Cerebellar nuclear complex (tissue), 1 donor: ENCODE results near the gene RBMX.
"Not testable (repeated sequence)": the region's sequence is repeated elsewhere in the genome, so short reads cannot be mapped to it uniquely, and the experiment has no call there.

Experiments
- DNase-seq, 2 experiments: peaks; one replicate each; lab custom pipeline; 2025; lab: John Stamatoyannopoulos, UW

Gene RBMX

DNA sequence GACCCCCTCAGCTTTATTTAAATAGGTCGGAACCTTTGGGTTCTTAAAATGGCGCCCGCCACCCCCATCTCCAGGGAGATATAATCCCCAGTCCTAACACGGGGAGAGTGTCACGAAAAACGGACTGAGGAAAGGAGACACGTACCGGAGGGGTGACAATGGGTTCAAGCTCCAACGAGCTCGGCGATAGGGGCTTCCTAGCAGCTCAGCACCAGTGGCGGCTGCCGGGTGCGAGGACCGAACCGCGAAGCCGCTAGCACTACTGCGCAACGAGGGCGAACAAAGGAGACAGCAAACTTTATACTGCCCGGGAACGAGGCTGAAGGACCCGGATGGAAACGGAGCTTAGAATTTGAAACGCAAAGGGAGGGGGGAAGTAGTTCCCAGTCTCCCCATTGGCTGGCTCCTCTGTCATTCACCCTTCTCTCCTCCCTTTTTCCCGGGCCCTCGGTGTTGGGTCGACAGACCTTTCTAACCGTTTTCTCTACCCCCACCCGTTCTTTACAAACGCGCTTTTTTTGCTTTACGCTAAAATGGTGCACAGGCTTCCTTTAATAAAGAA lies at the start of gene RBMX:
Gene RBMX, minus strand, starts transcription at position 274 of the 562 bp plus-strand sequence. CDS start 1,298 bp downstream, outside the sequence.
- peak in 1 of 2 experiments; percentile 58 for DNase-seq

DNA sequence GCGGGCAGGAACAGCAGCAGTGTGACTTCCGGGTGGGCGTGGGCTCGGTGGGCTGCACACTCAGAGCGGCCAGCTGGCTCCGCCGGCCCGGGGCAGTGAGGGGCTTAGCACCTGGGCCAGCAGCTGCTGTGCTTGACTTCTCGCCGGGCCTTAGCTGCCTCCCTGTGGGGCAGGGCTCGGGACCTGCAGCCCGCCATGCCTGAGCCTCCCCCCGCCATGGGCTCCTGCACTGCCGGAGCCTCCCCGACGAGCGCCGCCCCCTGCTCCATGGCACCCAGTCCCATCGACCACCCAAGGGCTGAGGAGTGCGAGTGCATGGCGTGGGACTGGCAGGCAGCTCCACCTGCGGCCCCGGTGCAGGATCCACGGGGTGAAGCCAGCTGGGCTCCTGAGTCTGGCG lies 40.9 kb upstream of the RBMX start:
- not testable (repeated sequence) for DNase-seq

- no peak for DNase-seq
These were observed 39.5 kb upstream of the RBMX start for GRCh38 chrX:136920001-136920400.

- DNase-seq, result no peak
These were observed 36.3 kb upstream of the RBMX start for GRCh38 chrX:136916827-136917226.

DNA sequence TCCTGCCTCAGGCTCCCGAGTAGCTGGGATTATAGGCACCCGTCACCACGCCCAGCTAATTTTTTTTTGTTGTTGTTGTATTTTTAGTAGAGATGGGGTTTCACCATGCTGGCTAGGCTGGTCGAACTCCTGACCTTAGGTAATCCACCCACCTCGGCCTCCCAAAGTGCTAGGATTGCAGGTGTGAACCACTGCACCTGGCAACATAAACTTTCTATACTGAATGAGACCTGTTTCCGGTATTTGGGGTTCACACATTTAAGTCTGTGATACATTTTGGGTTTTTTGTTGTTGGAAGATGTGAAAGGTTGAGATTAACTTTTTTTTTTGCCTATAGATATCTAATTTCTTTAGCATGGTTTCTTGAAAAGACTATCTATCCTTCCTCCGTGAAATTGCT lies 31.1 kb upstream of the RBMX start:
- DNase-seq, result not testable (repeated sequence)

- no peak for DNase-seq
These were observed 30.7 kb upstream of the RBMX start for GRCh38 chrX:136911253-136911652.

- no peak for DNase-seq
These were observed 30.1 kb upstream of the RBMX start for GRCh38 chrX:136910565-136911035.

DNA sequence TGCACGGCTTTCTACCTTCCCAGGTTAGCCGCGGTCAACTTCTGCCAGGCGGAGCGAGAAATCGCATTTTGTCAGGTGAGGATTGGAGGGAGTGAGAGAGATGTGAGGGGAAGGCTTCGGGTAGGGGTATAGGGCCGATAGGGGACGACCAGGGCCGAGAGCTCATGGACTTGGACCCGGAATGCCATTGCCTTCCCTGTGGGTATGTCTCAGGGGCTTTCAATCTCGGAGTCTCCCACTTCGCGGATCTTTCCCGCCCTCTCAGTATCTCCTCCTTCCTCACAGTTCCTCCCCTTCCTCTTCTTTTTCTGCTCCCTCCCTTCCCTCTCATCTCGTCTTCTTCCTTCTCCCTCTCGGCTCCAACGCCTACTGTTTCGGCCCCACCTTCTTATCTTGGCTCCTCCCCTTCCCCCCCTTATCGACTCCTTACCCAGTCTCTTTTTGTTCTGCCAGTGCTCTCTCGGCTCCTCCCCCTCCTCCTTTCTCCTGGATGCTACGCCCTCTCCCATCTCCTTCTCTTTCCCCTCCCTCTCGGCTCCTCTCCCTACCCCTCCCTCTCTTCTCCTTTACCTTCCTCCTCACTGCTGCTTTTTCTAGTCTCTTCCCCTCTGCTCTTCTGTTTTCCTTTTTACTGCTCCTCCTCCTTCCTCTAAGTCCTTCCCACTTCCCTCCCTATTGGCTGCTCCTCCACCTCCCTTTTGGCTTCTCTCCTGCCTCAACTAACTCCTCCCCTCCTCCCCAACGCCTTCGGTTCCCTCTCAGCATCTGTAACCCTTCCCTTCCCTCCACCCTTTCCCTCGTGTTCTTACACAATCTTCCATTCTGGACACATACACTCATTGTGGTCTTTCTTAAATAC lies 29.4 kb upstream of the RBMX start:
- DNase-seq, result peak; percentile 59 to 74

GRCh38 chrX:136909119-136909705 lies 28.7 kb upstream of the RBMX start:
- no peak for DNase-seq

- DNase-seq, result no peak
These were observed 27.1 kb upstream of the RBMX start for GRCh38 chrX:136907621-136908020.

GRCh38 chrX:136906921-136907510 lies 26.5 kb upstream of the RBMX start:
- DNase-seq, result no peak

- DNase-seq, result not testable (repeated sequence)
These were observed 23.5 kb upstream of the RBMX start for GRCh38 chrX:136904067-136904466.

- DNase-seq, result not testable (repeated sequence)
These were observed 19.5 kb upstream of the RBMX start for GRCh38 chrX:136900071-136900470.

DNA sequence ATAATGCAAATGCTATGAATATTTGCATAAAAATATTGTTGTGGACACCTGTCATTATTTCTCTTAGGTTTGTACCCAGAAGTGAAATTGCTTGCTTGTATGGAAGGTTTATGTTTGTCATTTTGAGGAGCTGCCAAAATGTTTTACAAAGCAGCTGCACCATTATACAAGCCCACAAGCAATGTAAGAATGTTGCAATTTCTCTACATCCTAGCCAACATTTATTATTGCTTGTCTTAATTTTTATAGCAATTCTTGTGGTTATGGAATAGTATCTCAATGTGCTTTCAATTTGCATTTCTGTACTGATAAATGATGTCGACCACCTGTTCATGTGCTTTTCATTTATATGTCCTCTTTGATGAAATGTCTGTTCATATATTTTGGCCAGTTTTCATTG lies 18.7 kb upstream of the RBMX start:
- no peak for DNase-seq

GRCh38 chrX:136898752-136899151 lies 18.2 kb upstream of the RBMX start:
- not testable (repeated sequence) for DNase-seq

DNA sequence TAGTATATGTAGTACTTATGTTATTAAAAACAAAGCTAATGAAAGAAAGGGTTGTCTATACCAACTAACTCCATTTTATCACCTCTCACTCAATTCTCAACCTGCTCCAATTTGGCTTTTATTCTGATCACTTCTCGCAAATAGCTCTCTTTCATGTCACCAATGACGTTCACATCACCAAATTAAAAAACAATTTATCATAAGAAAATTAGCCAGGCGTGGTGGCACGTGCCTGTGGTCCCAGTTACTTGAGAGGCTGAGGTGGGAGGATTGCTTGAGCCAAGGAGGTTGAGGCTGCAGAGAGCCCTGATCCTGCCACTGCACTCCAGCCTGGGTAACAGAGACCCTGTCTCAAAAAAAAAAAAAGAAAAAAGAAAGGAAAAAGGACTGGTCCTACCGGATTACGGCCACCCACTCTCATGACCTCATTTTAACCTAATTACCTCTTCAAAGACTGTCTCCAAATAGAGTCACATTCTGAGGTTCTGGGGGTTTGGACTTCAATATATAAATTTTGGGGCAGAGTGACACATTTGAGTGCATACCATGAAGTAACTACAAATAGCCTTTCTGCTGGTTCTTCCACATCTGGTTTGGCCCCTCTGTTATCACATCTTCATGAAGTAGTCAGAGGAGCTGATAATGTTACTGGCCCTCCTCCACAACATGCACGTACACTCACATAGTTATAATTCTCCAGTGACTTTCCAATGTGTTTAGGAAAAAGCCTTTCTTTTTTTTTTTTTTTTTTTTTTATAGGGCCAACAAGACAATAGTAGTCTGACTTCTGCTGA lies 15.8 kb upstream of the RBMX start:
- no peak for DNase-seq

GRCh38 chrX:136892412-136892811 lies 11.9 kb upstream of the RBMX start:
- no peak for DNase-seq

- not testable (repeated sequence) for DNase-seq
These were observed 10.1 kb upstream of the RBMX start for GRCh38 chrX:136890596-136890995.

DNA sequence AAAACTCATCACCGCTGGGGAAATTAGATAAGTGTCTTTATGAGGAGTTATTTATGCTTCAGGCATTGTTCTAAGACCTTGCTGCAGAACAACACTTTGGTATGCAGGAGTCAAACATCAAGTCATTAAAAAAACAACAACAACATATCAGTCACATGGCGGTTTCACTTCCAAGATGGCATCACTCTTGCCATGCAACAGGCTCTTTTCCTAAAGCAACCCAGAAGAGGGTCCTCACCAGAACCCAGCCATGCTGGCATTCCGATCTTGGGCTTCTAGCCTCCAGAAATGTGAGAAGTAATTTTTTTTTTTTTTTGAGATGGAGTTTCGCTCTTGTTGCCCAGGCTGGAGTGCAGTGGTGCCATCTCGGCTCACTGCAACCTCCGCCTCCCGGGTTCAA lies 8.7 kb upstream of the RBMX start:
- no peak for DNase-seq

DNA sequence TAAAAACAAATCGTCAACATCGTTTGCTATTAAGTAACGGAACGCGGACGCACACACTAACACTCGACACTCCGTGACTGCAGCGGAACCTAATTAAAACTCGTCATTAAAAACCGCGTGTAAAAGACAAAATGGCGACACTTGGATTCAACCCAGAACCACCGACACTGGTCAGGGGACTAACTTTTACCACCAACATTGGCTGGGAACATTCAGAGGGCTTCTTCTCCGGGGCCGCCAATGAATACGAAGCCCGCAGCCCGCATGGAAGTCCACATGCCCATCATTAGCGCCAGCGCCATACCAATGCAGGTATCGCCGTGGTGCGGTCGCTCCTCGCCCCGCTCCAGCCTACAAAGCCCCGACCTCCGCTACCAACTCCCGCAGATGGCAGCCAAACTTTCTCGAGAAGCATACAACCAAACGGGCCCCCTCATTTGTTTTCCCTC lies 498 bp downstream of the RBMX start:
- no peak for DNase-seq

GRCh38 chrX:136879001-136879687 lies 1.4 kb downstream of the RBMX start:
- no peak for DNase-seq
